ENCODE results near the gene DDN.

- TF ChIP-seq BMI1 (IDR thresholded peaks at IDR 0.05; ENCODE audit: borderline replicate concordance) (no peak), CTCF (IDR thresholded peaks at IDR 0.05 in 2 of 3, conservative IDR thresholded peaks at IDR 0.05 in 1 of 3; ENCODE audit: control insufficient read depth in 2 of 3, extremely low read depth in 1 of 3, insufficient read depth in 1 of 3, low read depth in 3 of 3, low read length in 3 of 3) (no peak), MAX (IDR thresholded peaks at IDR 0.05; ENCODE audit: low read depth, low read length) (no peak)
- TF ChIP-seq, protein P1, sequence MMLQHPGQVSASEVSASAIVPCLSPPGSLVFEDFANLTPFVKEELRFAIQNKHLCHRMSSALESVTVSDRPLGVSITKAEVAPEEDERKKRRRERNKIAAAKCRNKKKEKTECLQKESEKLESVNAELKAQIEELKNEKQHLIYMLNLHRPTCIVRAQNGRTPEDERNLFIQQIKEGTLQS (IDR thresholded peaks at IDR 0.05; ENCODE audit: borderline replicate concordance, extremely low read depth, low read depth, low read length), result no peak
Observed at GRCh38 chr12:49025463-49025862, 26.3 kb upstream of the DDN start.

Measured in GM12878 (cell line).